ENCODE measurements around the gene COBL. TPM values are rescaled to one million over a fixed set of nuclear protein-coding genes. Genes with fewer than 3 reads are reported as not detected.

The COBL gene
- total RNA-seq, 1 experiment from 2014 or later: 0.04 TPM

DNA sequence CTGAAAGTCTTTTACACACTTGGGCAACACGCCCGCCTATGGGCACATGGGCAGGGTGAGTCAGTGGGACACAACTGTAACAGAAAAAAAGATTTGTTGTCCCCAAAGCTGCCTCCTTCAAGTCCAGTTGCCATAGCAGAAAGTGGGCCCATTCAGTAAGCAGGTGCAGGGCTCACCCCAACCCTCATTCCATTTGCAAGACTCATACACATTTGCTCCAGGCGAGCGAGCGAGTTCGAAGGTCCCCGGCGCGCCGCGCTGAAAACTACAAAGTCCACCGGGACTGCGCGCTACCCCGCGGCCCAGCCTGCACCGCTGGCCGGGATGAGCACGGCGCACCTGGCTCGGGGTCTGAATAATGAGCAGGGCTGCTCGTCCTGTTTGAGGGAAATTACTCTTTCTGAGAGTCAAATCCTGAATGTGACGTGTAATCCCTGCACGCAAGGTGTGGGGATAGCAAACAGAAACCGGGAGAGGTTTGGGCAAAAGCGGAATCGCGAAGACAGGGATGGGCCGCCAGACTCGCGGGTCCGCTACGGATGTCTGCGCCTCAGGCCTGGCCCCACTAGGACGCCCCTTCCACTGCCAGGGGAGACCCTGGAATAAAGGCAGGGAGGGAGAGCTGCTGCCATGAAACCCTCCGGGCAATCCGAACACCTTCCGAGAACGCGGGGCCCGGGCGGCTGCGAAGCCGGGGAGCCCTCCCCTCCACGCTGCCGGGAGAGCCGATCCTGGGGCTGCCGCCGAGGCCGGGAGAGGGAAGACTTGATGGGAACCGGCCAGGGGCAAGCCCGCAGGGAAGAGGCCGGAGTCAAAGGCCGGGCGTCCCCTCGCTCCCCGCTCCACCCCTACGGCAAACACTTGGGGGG lies 982 bp downstream of the COBL start:
- Histone ChIP-seq H3K27me3 (peaks cover 14% of the 10 kb centered on the region), H3K27ac (no peak overlapping the region), H3K4me1 (no peaks in the 10 kb centered on the region), H3K36me3 (no peaks in the 10 kb centered on the region), H3K9me3 (replicated peaks) (no peaks in the 10 kb centered on the region), H3K4me3 (no peak overlapping the region)
- no peak for DNase-seq

DNA sequence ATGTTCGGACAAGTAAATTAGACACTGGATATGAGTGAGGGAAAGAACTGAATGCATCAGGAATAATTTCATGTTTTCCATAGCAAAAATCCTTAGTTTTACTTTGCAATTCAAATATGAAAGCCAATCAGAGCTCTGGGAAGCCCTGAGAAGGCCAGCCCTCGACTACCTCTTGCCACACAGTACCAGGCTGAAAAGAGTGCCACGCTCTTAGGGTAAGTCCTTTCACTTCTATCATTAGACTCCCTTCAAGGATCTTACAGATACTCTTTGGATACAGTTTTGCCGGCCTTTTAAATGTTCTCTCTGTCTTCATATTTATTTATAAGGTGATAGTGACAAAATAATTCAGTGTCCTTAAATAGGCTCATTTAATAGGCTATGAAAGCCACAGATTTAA lies 1.9 kb downstream of the COBL start:
- no peaks in the 10 kb centered on the region for H3K36me3 ChIP-seq
- no peak overlapping the region for H3K27ac ChIP-seq
- no peak for DNase-seq
- H3K4me1 ChIP-seq: no peaks in the 10 kb centered on the region
- peaks cover 14% of the 10 kb centered on the region for H3K27me3 ChIP-seq
- no peak overlapping the region for H3K4me3 ChIP-seq
- H3K9me3 ChIP-seq (replicated peaks): no peaks in the 10 kb centered on the region

- Histone ChIP-seq H3K27me3 (peaks cover 14% of the 10 kb centered on the region), H3K9me3 (replicated peaks) (no peaks in the 10 kb centered on the region), H3K27ac (no peak overlapping the region), H3K4me3 (no peak overlapping the region), H3K36me3 (no peaks in the 10 kb centered on the region), H3K4me1 (no peaks in the 10 kb centered on the region)
- DNase-seq: no peak
Observed at GRCh38 chr7:51313738-51314425, 2.7 kb downstream of the COBL start.

- H3K4me1 ChIP-seq: no peaks in the 10 kb centered on the region
Observed at GRCh38 chr7:51312951-51313737, 3.5 kb downstream of the COBL start.

DNA sequence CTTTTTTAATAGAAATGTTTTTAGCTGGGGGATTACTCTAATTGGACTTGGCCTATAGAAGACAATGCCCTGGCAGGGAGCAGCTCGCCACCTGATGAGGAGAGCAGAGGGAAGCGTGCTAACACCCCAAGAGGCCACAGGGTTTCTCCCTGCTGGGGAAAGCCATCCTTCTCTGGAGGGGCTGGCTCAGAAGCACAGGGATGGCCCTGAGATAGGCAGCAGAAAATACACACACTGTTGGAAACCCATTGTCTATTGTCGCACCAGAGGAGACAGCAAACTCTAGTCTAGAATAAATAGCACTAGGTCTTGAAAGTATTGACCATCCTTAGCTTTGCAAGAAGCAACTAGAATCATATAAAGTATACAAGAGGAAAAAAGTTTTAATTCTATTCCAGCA lies 5.4 kb downstream of the COBL start:
- H3K27ac ChIP-seq: no peak overlapping the region
- DNase-seq: no peak
- no peaks in the 10 kb centered on the region for H3K4me1 ChIP-seq
- no peaks in the 10 kb centered on the region for H3K36me3 ChIP-seq
- no peaks in the 10 kb centered on the region for H3K9me3 ChIP-seq (replicated peaks)
- no peak overlapping the region for H3K4me3 ChIP-seq
- H3K27me3 ChIP-seq: peaks cover 13% of the 10 kb centered on the region

More at GRCh38 chr7:51312951-51313737, 3.5 kb downstream of the COBL start:
- Histone ChIP-seq H3K36me3 (no peaks in the 10 kb centered on the region), H3K9me3 (replicated peaks) (no peaks in the 10 kb centered on the region), H3K27ac (no peak overlapping the region), H3K27me3 (peaks cover 14% of the 10 kb centered on the region), H3K4me3 (no peak overlapping the region)
- no peak for DNase-seq

GRCh38 chr7:51310131-51310583 lies 6.5 kb downstream of the COBL start:
- Histone ChIP-seq H3K4me1 (no peaks in the 10 kb centered on the region), H3K9me3 (replicated peaks) (no peaks in the 10 kb centered on the region), H3K36me3 (no peaks in the 10 kb centered on the region), H3K4me3 (no peak overlapping the region), H3K27ac (no peak overlapping the region), H3K27me3 (peaks cover 10% of the 10 kb centered on the region)
- DNase-seq: no peak

- no peak overlapping the region for H3K27ac ChIP-seq
- no peaks in the 10 kb centered on the region for H3K36me3 ChIP-seq
- H3K4me1 ChIP-seq: no peaks in the 10 kb centered on the region
- DNase-seq: no peak
- H3K9me3 ChIP-seq (replicated peaks): no peaks in the 10 kb centered on the region
- H3K27me3 ChIP-seq: peaks cover 10% of the 10 kb centered on the region
- no peak overlapping the region for H3K4me3 ChIP-seq
Observed at GRCh38 chr7:51309361-51310130, 7.1 kb downstream of the COBL start.

- DNase-seq: no peak
- no peaks in the 10 kb centered on the region for H3K36me3 ChIP-seq
- H3K4me3 ChIP-seq: no peak overlapping the region
- H3K9me3 ChIP-seq (replicated peaks): no peaks in the 10 kb centered on the region
- H3K27ac ChIP-seq: no peak overlapping the region
- no peaks in the 10 kb centered on the region for H3K4me1 ChIP-seq
- peaks cover 3% of the 10 kb centered on the region; the same call in 1 of the 2 replicates for H3K27me3 ChIP-seq
Observed at GRCh38 chr7:51308696-51309095, 7.9 kb downstream of the COBL start.

DNA sequence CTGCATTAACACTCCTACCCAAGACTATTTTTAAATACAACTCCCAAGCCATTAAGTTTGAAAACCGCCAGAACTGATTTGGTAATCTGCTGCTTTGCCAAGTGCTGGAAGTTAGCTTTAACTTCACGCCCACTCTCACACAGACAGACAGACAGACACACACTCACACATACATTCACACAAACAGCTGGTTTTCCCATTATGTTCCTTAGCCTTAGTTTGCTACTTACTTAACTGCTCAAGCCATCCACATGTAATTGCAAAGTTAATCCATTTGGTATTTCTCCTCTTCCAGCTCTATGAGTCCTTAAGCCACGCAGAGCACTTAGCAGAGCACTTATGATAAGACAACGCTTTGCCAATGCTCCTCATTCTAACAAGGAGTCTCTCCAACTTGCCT lies 8.3 kb downstream of the COBL start:
- peaks cover 3% of the 10 kb centered on the region; the same call in 1 of the 2 replicates for H3K27me3 ChIP-seq
- no peaks in the 10 kb centered on the region for H3K9me3 ChIP-seq (replicated peaks)
- H3K36me3 ChIP-seq: no peaks in the 10 kb centered on the region
- no peak for DNase-seq
- no peaks in the 10 kb centered on the region for H3K4me1 ChIP-seq
- no peak overlapping the region for H3K4me3 ChIP-seq
- no peak overlapping the region for H3K27ac ChIP-seq

GRCh38 chr7:51307651-51308210 lies 8.9 kb downstream of the COBL start:
- Histone ChIP-seq H3K4me3 (no peak overlapping the region), H3K4me1 (no peaks in the 10 kb centered on the region), H3K36me3 (no peaks in the 10 kb centered on the region), H3K27ac (no peak overlapping the region), H3K27me3 (peaks cover 3% of the 10 kb centered on the region; the same call in 1 of the 2 replicates), H3K9me3 (replicated peaks) (no peaks in the 10 kb centered on the region)
- DNase-seq: no peak

GRCh38 chr7:51306761-51307160 lies 9.8 kb downstream of the COBL start:
- no peaks in the 10 kb centered on the region for H3K36me3 ChIP-seq
- no peak overlapping the region for H3K27ac ChIP-seq
- H3K4me1 ChIP-seq: no peaks in the 10 kb centered on the region
- H3K4me3 ChIP-seq: no peak overlapping the region
- peaks cover 3% of the 10 kb centered on the region; the same call in 1 of the 2 replicates for H3K27me3 ChIP-seq
- H3K9me3 ChIP-seq (replicated peaks): no peaks in the 10 kb centered on the region
- no peak for DNase-seq

DNA sequence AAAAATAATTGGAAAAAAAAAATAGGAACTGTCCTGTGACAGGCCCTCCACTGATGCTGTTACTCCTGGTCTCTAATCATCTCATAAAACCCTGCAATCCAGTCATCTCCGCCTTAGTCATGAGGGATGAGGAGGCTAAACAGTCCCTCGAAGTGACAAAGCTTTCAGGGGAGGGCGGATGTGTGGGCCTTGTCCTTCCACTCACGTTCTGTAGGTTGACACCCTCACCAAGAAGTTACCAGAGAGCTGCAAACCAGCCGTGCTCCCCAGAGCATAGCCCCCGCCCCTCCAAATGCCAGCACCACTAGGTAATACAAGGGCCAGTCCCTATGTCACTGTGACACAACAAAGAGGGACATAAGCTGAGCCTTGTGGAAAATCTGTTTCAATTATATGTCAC lies 11.9 kb downstream of the COBL start:
- Histone ChIP-seq H3K27me3 (no peaks in the 10 kb centered on the region; the same call in 1 of the 2 replicates), H3K4me3 (no peak overlapping the region), H3K9me3 (replicated peaks) (no peaks in the 10 kb centered on the region), H3K27ac (no peak overlapping the region), H3K36me3 (no peaks in the 10 kb centered on the region), H3K4me1 (no peaks in the 10 kb centered on the region)
- no peak for DNase-seq

GRCh38 chr7:51303142-51303525 lies 13.5 kb downstream of the COBL start:
- H3K4me1 ChIP-seq: no peaks in the 10 kb centered on the region
- H3K9me3 ChIP-seq (replicated peaks): no peaks in the 10 kb centered on the region
- DNase-seq: no peak
- no peaks in the 10 kb centered on the region for H3K36me3 ChIP-seq
- H3K27ac ChIP-seq: no peak overlapping the region
- no peak overlapping the region for H3K4me3 ChIP-seq
- no peaks in the 10 kb centered on the region; the same call in 1 of the 2 replicates for H3K27me3 ChIP-seq

DNA sequence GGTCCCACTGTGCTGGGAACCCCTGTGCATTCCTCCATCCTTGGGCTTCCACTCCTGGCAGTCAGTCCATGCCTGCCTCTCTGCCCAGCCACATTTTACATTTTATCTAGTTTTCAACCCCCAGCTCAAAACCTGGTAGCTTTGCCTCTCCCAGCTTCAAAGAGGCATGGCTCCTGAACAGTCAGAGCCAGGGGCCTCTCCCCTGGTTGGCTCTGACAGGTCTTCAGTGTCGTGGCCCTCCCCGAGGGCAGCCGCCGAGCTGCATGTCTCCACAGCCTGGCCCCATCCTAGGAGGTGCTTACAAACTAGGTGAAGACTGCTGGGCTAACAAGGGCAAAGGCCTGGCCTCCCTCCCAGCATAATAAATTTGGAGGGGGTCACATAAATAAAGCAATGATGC lies 14.8 kb downstream of the COBL start:
- no peaks in the 10 kb centered on the region; the same call in 1 of the 2 replicates for H3K27me3 ChIP-seq
- H3K4me1 ChIP-seq: no peaks in the 10 kb centered on the region
- H3K4me3 ChIP-seq: no peak overlapping the region
- H3K9me3 ChIP-seq (replicated peaks): no peaks in the 10 kb centered on the region
- no peaks in the 10 kb centered on the region for H3K36me3 ChIP-seq
- H3K27ac ChIP-seq: no peak overlapping the region
- DNase-seq: no peak

All from SJCRH30 (cell line).